ENCODE results near the gene PDCD6IP.

GRCh38 chr3:33826688-33827087 is 28.3 kb downstream of the PDCD6IP start:
- TF ChIP-seq CTCF (IDR thresholded peaks at IDR 0.05 in 4 of 5, conservative IDR thresholded peaks at IDR 0.05 in 1 of 5) (no peak), POLR2A (IDR thresholded peaks at IDR 0.05) (no peak)

All from gastrocnemius medialis (tissue), 4 donors.